Activated CD8-positive, alpha-beta memory T cell treated with anti-CD3 and anti-CD28 coated beads, Interleukin-2, amount 50 U/mL, for 48 hours (primary cell): ENCODE measurements around the gene SARDH.
A peak's percentile ranks its signal among the peaks of the same experiment; 100 is the strongest.
"Not testable (repeated sequence)": the region's sequence is repeated elsewhere in the genome, so short reads cannot be mapped to it uniquely, and the experiment has no call there.

Experiments
- DNase-seq: peaks from one replicate; pipeline ENCODE4 v3.0.0-alpha.2; 2020

The SARDH gene

GRCh38 chr9:133759146-133759900 lies 21.2 kb upstream of the SARDH start:
- DNase-seq = peak; percentile 18

GRCh38 chr9:133758228-133758627 lies 20.1 kb upstream of the SARDH start:
- no peak for DNase-seq

- DNase-seq = peak; percentile 22
These were observed 16.6 kb upstream of the SARDH start for GRCh38 chr9:133754688-133755227.

GRCh38 chr9:133754187-133754586 lies 16.0 kb upstream of the SARDH start:
- DNase-seq = no peak

GRCh38 chr9:133752739-133753446 lies 14.7 kb upstream of the SARDH start:
- DNase-seq = no peak

- DNase-seq = no peak
These were observed 13.0 kb upstream of the SARDH start for GRCh38 chr9:133750982-133751649.

- no peak for DNase-seq
These were observed 9.2 kb upstream of the SARDH start for GRCh38 chr9:133747309-133747708.

GRCh38 chr9:133744528-133744927 lies 6.4 kb upstream of the SARDH start:
- DNase-seq = not testable (repeated sequence)

GRCh38 chr9:133742849-133743444 lies 4.8 kb upstream of the SARDH start:
- peak; percentile 93 for DNase-seq

GRCh38 chr9:133742251-133742650 lies 4.1 kb upstream of the SARDH start:
- no peak for DNase-seq

GRCh38 chr9:133741716-133742115 lies 3.6 kb upstream of the SARDH start:
- no peak for DNase-seq

GRCh38 chr9:133740911-133741310 lies 2.8 kb upstream of the SARDH start:
- DNase-seq = no peak

GRCh38 chr9:133739408-133740280 lies 1.5 kb upstream of the SARDH start:
- peak; percentile 36 for DNase-seq

- no peak for DNase-seq
These were observed 581 bp upstream of the SARDH start for GRCh38 chr9:133738640-133739225.

- DNase-seq = peak; percentile 47
These were observed 930 bp downstream of the SARDH start for GRCh38 chr9:133737071-133737773.

GRCh38 chr9:133735931-133736330 lies 2.2 kb downstream of the SARDH start:
- peak; percentile 17 for DNase-seq

- DNase-seq = peak; percentile 41
These were observed 2.8 kb downstream of the SARDH start for GRCh38 chr9:133735415-133735775.

- peak; percentile 44 for DNase-seq
These were observed 3.4 kb downstream of the SARDH start for GRCh38 chr9:133734590-133735414.

- peak; percentile 43 for DNase-seq
These were observed 4.2 kb downstream of the SARDH start for GRCh38 chr9:133733796-133734533.
